ENCODE measurements around the gene GMEB2. TPM values are rescaled to one million over a fixed set of nuclear protein-coding genes. Genes with fewer than 3 reads are reported as not detected.

The GMEB2 gene
- total and polyA plus RNA-seq, 2 donors (not counting 1 experiment from before 2014, with no cell fraction given): 6.3 to 10.9 TPM

- no peaks in the 10 kb centered on the region for H3K4me1 ChIP-seq (ENCODE audit: control insufficient read depth, extremely low read depth, insufficient read depth, low read length)
- H3K27ac ChIP-seq (ENCODE audit: insufficient read depth, low read length): no peak overlapping the region
- no peaks in the 10 kb centered on the region for H3K9me3 ChIP-seq (ENCODE audit: control insufficient read depth, insufficient read depth, low read depth, low read length)
- H3K79me2 ChIP-seq (ENCODE audit: control insufficient read depth, insufficient read depth, low read length): no peaks in the 10 kb centered on the region
- no peak overlapping the region for H3K9ac ChIP-seq (ENCODE audit: insufficient read depth, low read length)
- H3K4me3 ChIP-seq (replicated peaks in 1 of 4; ENCODE audit: control extremely low read depth in 1 of 4, insufficient read depth in 1 of 4, low read depth in 3 of 4, low read length in 4 of 4): no peak overlapping the region
- H3K4me2 ChIP-seq (ENCODE audit: extremely low read depth, insufficient read depth, low read length): no peak overlapping the region
- H4K20me1 ChIP-seq (ENCODE audit: control insufficient read depth, extremely low read depth, insufficient read depth, low read length): no peaks in the 10 kb centered on the region
- no peak for TF ChIP-seq EZH2 (IDR thresholded peaks at IDR 0.05; ENCODE audit: low read length, missing control alignments)
- no peak for TF ChIP-seq CTCF (conservative IDR thresholded peaks at IDR 0.05 in 1 of 2, IDR thresholded peaks at IDR 0.05 in 1 of 2; ENCODE audit: low read depth in 1 of 2, low read length in 2 of 2)
- peaks cover 10% of the 10 kb centered on the region for H3K36me3 ChIP-seq (ENCODE audit: control insufficient read depth, insufficient read depth, low read length)
- no peak overlapping the region for H2AFZ ChIP-seq (ENCODE audit: low read length)
- no peak for DNase-seq (ENCODE audit: low read depth in 2 of 2)
- H3K27me3 ChIP-seq (ENCODE audit: control insufficient read depth, insufficient read depth, low read length): no peaks in the 10 kb centered on the region
These were observed 71.1 kb downstream of the GMEB2 start for GRCh38 chr20:63555661-63556381.

- no peaks in the 10 kb centered on the region for H3K79me2 ChIP-seq (ENCODE audit: control insufficient read depth, insufficient read depth, low read length)
- H3K36me3 ChIP-seq (ENCODE audit: control insufficient read depth, insufficient read depth, low read length): no peaks in the 10 kb centered on the region
- no peak for TF ChIP-seq EZH2 (IDR thresholded peaks at IDR 0.05; ENCODE audit: low read length, missing control alignments)
- TF ChIP-seq CTCF (conservative IDR thresholded peaks at IDR 0.05 in 1 of 2, IDR thresholded peaks at IDR 0.05 in 1 of 2; ENCODE audit: low read depth in 1 of 2, low read length in 2 of 2): no peak
- no peaks in the 10 kb centered on the region for H4K20me1 ChIP-seq (ENCODE audit: control insufficient read depth, extremely low read depth, insufficient read depth, low read length)
- DNase-seq (ENCODE audit: low read depth in 2 of 2): no peak
- no peaks in the 10 kb centered on the region for H3K4me1 ChIP-seq (ENCODE audit: control insufficient read depth, extremely low read depth, insufficient read depth, low read length)
- H3K27me3 ChIP-seq (ENCODE audit: control insufficient read depth, insufficient read depth, low read length): no peaks in the 10 kb centered on the region
- no peak overlapping the region for H2AFZ ChIP-seq (ENCODE audit: low read length)
- H3K9me3 ChIP-seq (ENCODE audit: control insufficient read depth, insufficient read depth, low read depth, low read length): no peaks in the 10 kb centered on the region
- no peak overlapping the region for H3K9ac ChIP-seq (ENCODE audit: insufficient read depth, low read length)
- H3K4me2 ChIP-seq (ENCODE audit: extremely low read depth, insufficient read depth, low read length): no peak overlapping the region
- peak overlapping the region in 1 of 4 experiments; percentile 64 for H3K4me3 ChIP-seq (replicated peaks in 1 of 4; ENCODE audit: control extremely low read depth in 1 of 4, insufficient read depth in 1 of 4, low read depth in 3 of 4, low read length in 4 of 4)
- H3K27ac ChIP-seq (ENCODE audit: insufficient read depth, low read length): no peak overlapping the region
These were observed 72.3 kb downstream of the GMEB2 start for GRCh38 chr20:63554361-63555278.

GRCh38 chr20:63553933-63554290 lies 73.0 kb downstream of the GMEB2 start, which contains the start of gene FNDC11:
Gene FNDC11 (plus strand): TSS chr20:63554159. CDS start chr20:63555664, 1,505 bp downstream.
- H3K36me3 ChIP-seq (ENCODE audit: control insufficient read depth, insufficient read depth, low read length): no peaks in the 10 kb centered on the region
- no peaks in the 10 kb centered on the region for H3K4me1 ChIP-seq (ENCODE audit: control insufficient read depth, extremely low read depth, insufficient read depth, low read length)
- peak within 1 kb of the TSS; percentile 62 for H3K9ac ChIP-seq (ENCODE audit: insufficient read depth, low read length)
- H3K79me2 ChIP-seq (ENCODE audit: control insufficient read depth, insufficient read depth, low read length): no peaks in the 10 kb centered on the region
- peak within 1 kb of the TSS; percentile 23 for H2AFZ ChIP-seq (ENCODE audit: low read length)
- no peaks in the 10 kb centered on the region for H4K20me1 ChIP-seq (ENCODE audit: control insufficient read depth, extremely low read depth, insufficient read depth, low read length)
- H3K9me3 ChIP-seq (ENCODE audit: control insufficient read depth, insufficient read depth, low read depth, low read length): no peaks in the 10 kb centered on the region
- no peak within 1 kb of the TSS for H3K27ac ChIP-seq (ENCODE audit: insufficient read depth, low read length)
- TF ChIP-seq CTCF (conservative IDR thresholded peaks at IDR 0.05 in 1 of 2, IDR thresholded peaks at IDR 0.05 in 1 of 2; ENCODE audit: low read depth in 1 of 2, low read length in 2 of 2): no peak
- no peak for TF ChIP-seq EZH2 (IDR thresholded peaks at IDR 0.05; ENCODE audit: low read length, missing control alignments)
- no peaks in the 10 kb centered on the region for H3K27me3 ChIP-seq (ENCODE audit: control insufficient read depth, insufficient read depth, low read length)
- H3K4me2 ChIP-seq (ENCODE audit: extremely low read depth, insufficient read depth, low read length): peak within 1 kb of the TSS; percentile 85
- no peak for DNase-seq (ENCODE audit: low read depth in 2 of 2)
- H3K4me3 ChIP-seq (replicated peaks in 1 of 4; ENCODE audit: control extremely low read depth in 1 of 4, insufficient read depth in 1 of 4, low read depth in 3 of 4, low read length in 4 of 4): peak within 1 kb of the TSS; percentile 53 to 68 (median 60)
